ENCODE results near the gene SRPK2.

SRPK2 gene

GRCh38 chr7:105068886-105069285, 319.8 kb downstream of the SRPK2 start:
- peaks cover 28% of the 10 kb centered on the region; the same call in 1 of the 2 replicates for H3K79me2 ChIP-seq (ENCODE audit: insufficient read depth, low read length)
- H3K9ac ChIP-seq (ENCODE audit: low read depth, low read length, poor library complexity, severe bottlenecking): no peak overlapping the region
- H2AFZ ChIP-seq (ENCODE audit: low read length): no peak overlapping the region
- H3K27me3 ChIP-seq (ENCODE audit: insufficient read depth, low read length, poor library complexity, severe bottlenecking): no peaks in the 10 kb centered on the region
- no peak overlapping the region for H3K4me2 ChIP-seq (ENCODE audit: low read depth, low read length, poor library complexity, severe bottlenecking)
- TF ChIP-seq CTCF (conservative IDR thresholded peaks at IDR 0.05; ENCODE audit: low read length): no peak
- TF ChIP-seq EZH2phosphoT487 (IDR thresholded peaks at IDR 0.05; ENCODE audit: borderline replicate concordance): no peak
- peaks cover 30% of the 10 kb centered on the region for H4K20me1 ChIP-seq (ENCODE audit: insufficient read depth, low read length, poor library complexity, severe bottlenecking)
- peaks cover 96% of the 10 kb centered on the region for H3K36me3 ChIP-seq (ENCODE audit: insufficient read depth, low read length)
- H3K4me3 ChIP-seq (ENCODE audit: low read length, poor library complexity, severe bottlenecking): no peak overlapping the region
- no peaks in the 10 kb centered on the region for H3F3A ChIP-seq (ENCODE audit: low read depth)
- H3K9me2 ChIP-seq (replicated peaks; ENCODE audit: low read depth, low read length): no peaks in the 10 kb centered on the region
- H3K4me1 ChIP-seq (ENCODE audit: insufficient read depth, low read length, poor library complexity, severe bottlenecking): no peaks in the 10 kb centered on the region
- H3K9me3 ChIP-seq (ENCODE audit: insufficient read depth, low read depth, low read length): no peaks in the 10 kb centered on the region

GRCh38 chr7:105067691-105068090, 321.0 kb downstream of the SRPK2 start:
- H3K9me3 ChIP-seq (ENCODE audit: insufficient read depth, low read depth, low read length): no peaks in the 10 kb centered on the region
- H3K4me3 ChIP-seq (ENCODE audit: low read length, poor library complexity, severe bottlenecking): no peak overlapping the region
- H3F3A ChIP-seq (ENCODE audit: low read depth): no peaks in the 10 kb centered on the region
- H3K4me2 ChIP-seq (ENCODE audit: low read depth, low read length, poor library complexity, severe bottlenecking): no peak overlapping the region
- peaks cover 95% of the 10 kb centered on the region for H3K36me3 ChIP-seq (ENCODE audit: insufficient read depth, low read length)
- TF ChIP-seq CTCF (conservative IDR thresholded peaks at IDR 0.05; ENCODE audit: low read length) (no peak), EZH2phosphoT487 (IDR thresholded peaks at IDR 0.05; ENCODE audit: borderline replicate concordance) (no peak)
- H2AFZ ChIP-seq (ENCODE audit: low read length): no peak overlapping the region
- no peaks in the 10 kb centered on the region for H3K4me1 ChIP-seq (ENCODE audit: insufficient read depth, low read length, poor library complexity, severe bottlenecking)
- peaks cover 37% of the 10 kb centered on the region for H4K20me1 ChIP-seq (ENCODE audit: insufficient read depth, low read length, poor library complexity, severe bottlenecking)
- no peaks in the 10 kb centered on the region for H3K27me3 ChIP-seq (ENCODE audit: insufficient read depth, low read length, poor library complexity, severe bottlenecking)
- H3K9ac ChIP-seq (ENCODE audit: low read depth, low read length, poor library complexity, severe bottlenecking): no peak overlapping the region
- H3K79me2 ChIP-seq (ENCODE audit: insufficient read depth, low read length): peaks cover 39% of the 10 kb centered on the region; the same call in 1 of the 2 replicates
- no peaks in the 10 kb centered on the region for H3K9me2 ChIP-seq (replicated peaks; ENCODE audit: low read depth, low read length)

Measured in Loucy (cell line).